Measurements from ENCODE around the gene KRTAP3-3. TPM values are rescaled to one million over a fixed set of nuclear protein-coding genes. Genes with fewer than 3 reads are reported as not detected.

KRTAP3-3 gene
- not detected in 5 replicates for total RNA-seq (2022; extraction: Qiagen RNA extraction)

GRCh38 chr17:40993839-40994238, at the start of gene KRTAP3-3:
Gene KRTAP3-3 (minus strand): TSS chr17:40994164. CDS start chr17:40994097, 67 bp downstream.

GRCh38 chr17:41040783-41041571, 47.0 kb upstream of the KRTAP3-3 start, which contains the start of gene KRTAP1-1:
Gene KRTAP1-1 (minus strand): TSS chr17:41041450. CDS start chr17:41041397, 53 bp downstream.

DNA sequence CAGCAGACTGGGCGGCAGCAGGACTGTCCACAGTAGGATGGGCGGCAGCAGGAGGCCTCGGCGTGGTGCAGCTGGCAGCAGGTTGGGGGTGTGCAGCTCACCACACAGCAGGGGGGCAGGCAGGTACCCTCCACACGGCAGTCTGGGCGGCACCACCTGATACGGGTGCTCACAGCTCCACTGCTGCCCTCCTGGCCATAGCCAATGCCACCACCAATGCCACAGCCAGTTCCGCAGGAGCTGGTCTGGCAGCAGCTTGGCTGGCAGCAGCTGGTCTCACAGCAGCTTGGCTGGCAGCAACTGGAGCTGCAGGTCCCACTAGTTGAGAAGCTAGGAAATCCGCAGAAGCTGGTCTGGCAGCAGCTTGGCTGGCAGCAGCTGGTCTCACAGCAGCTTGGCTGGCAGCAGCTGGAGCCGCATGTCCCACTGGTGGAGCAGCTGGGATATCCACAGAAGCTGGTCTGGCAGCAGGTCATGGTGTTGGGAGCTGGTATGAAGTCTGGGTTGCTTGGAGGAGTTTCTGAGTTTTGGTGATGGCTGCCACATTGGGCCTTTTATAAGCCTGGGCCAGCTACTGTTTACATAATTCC, 40.5 kb upstream of the KRTAP3-3 start, which contains the start of gene KRTAP1-3:
KRTAP1-3 (minus strand) TSS at position 529 of the 590 bp plus-strand sequence; CDS start at position 476, 53 bp downstream.

GRCh38 chr17:41029633-41030245, 35.8 kb upstream of the KRTAP3-3 start, which contains the start of gene KRTAP1-4:
Gene KRTAP1-4 (minus strand): TSS chr17:41030195. CDS start chr17:41030078, 117 bp downstream.

GRCh38 chr17:41026715-41027471, 32.9 kb upstream of the KRTAP3-3 start, which contains the start of gene KRTAP1-5:
Gene KRTAP1-5 (minus strand): TSS chr17:41027208. CDS start chr17:41027155, 53 bp downstream.

GRCh38 chr17:41008811-41009210, 14.8 kb upstream of the KRTAP3-3 start, which contains the start of gene KRTAP3-1:
Gene KRTAP3-1 (minus strand): TSS chr17:41009128. CDS start chr17:41009074, 54 bp downstream.

GRCh38 chr17:40999563-40999962, 5.6 kb upstream of the KRTAP3-3 start, which contains the start of gene KRTAP3-2:
Gene KRTAP3-2 (minus strand): TSS chr17:40999906. CDS start chr17:40999853, 53 bp downstream.

DNA sequence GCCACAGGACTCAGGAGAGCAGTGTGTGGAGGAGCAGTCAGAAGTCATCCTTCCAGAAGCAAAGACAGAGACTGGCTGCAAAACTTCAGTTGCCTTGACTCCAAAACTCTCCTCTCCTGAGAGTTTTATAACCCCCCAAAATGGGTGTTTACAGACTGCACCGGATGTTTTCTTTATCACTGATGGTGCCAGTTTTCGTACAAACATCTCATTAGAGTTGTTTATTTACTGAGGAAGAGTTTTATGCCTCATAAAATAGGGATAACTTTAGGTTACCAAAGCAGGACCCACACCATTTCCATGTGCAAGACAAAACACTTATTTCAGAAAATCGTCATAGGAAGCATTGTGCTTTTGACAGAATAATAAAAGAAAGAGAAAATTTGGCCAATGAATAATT, 9.7 kb downstream of the KRTAP3-3 start, which contains the start of gene KRT40:
KRT40 (minus strand) TSS at position 101 of the 400 bp plus-strand sequence; CDS start at position 48, 53 bp downstream.

DNA sequence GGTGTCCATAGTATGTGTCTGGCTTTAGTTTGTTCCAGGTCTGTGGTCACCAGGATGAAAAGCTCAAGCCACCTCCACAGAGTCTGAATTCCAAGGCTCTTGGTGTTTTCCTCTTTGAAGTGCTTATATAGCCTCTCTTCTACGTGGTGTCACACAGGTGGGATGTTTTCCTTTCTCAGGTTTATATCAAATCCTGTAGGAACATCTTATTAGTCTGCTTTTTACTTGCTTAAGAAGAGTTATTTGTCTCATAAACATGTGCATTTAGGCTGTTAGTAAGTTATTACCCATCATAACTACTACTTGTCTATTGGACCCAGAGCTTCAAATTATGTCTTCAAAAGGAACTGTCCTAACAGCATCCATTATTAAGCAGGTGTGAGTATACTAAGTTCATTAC, 27.1 kb downstream of the KRTAP3-3 start, which contains the start of gene KRT39:
KRT39 (minus strand) TSS at position 101 of the 400 bp plus-strand sequence; CDS start at position 9, 92 bp downstream.

Other genes starting within 250 kb of the KRTAP3-3 start
- gene KRT25, start 238.8 kb downstream of the KRTAP3-3 start, total RNA-seq (2022; extraction: Qiagen RNA extraction), result not detected in 5 replicates
- gene KRT26, start 222.0 kb downstream of the KRTAP3-3 start, total RNA-seq (2022; extraction: Qiagen RNA extraction), result not detected in 5 replicates
- 0.18 TPM in 1 of 5 replicates, not detected in the others for gene KRT27, start 211.6 kb downstream of the KRTAP3-3 start, total RNA-seq (2022; extraction: Qiagen RNA extraction)
- not detected in 5 replicates for gene KRT28, start 194.2 kb downstream of the KRTAP3-3 start, total RNA-seq (2022; extraction: Qiagen RNA extraction)
- gene KRT10, start 171.6 kb downstream of the KRTAP3-3 start, total RNA-seq (2022; extraction: Qiagen RNA extraction), result 66.5 to 79.2 TPM (median 70.8 TPM) in 5 replicates
- gene KRT12, start 126.9 kb downstream of the KRTAP3-3 start, total RNA-seq (2022; extraction: Qiagen RNA extraction), result not detected in 5 replicates
- gene KRT20, start 108.9 kb downstream of the KRTAP3-3 start, total RNA-seq (2022; extraction: Qiagen RNA extraction), result 0.11 to 0.49 TPM (median 0.19 TPM) in 5 replicates
- gene KRT23, start 56.5 kb downstream of the KRTAP3-3 start, total RNA-seq (2022; extraction: Qiagen RNA extraction), result 0.07 to 0.18 TPM (median 0.08 TPM) in 5 replicates
- gene KRT39, start 27.2 kb downstream of the KRTAP3-3 start, total RNA-seq (2022; extraction: Qiagen RNA extraction), result not detected in 5 replicates
- not detected in 5 replicates for gene KRT40, start 9.8 kb downstream of the KRTAP3-3 start, total RNA-seq (2022; extraction: Qiagen RNA extraction)
- gene KRTAP3-2, start 5.7 kb upstream of the KRTAP3-3 start, total RNA-seq (2022; extraction: Qiagen RNA extraction), result 0.16 to 0.41 TPM (median 0.28 TPM) in 4 of 5 replicates, not detected in the other
- gene KRTAP3-1, start 15.0 kb upstream of the KRTAP3-3 start, total RNA-seq (2022; extraction: Qiagen RNA extraction), result not detected in 5 replicates
- not detected in 5 replicates for gene KRTAP1-5, start 33.0 kb upstream of the KRTAP3-3 start, total RNA-seq (2022; extraction: Qiagen RNA extraction)
- not detected in 5 replicates for gene KRTAP1-4, start 36.0 kb upstream of the KRTAP3-3 start, total RNA-seq (2022; extraction: Qiagen RNA extraction)
- gene KRTAP1-3, start 40.7 kb upstream of the KRTAP3-3 start, total RNA-seq (2022; extraction: Qiagen RNA extraction), result not detected in 5 replicates
- gene KRTAP1-1, start 47.3 kb upstream of the KRTAP3-3 start, total RNA-seq (2022; extraction: Qiagen RNA extraction), result not detected in 5 replicates
- not detected in 5 replicates for gene KRTAP2-1, start 53.2 kb upstream of the KRTAP3-3 start, total RNA-seq (2022; extraction: Qiagen RNA extraction)
- not detected in 5 replicates for gene KRTAP2-2, start 61.1 kb upstream of the KRTAP3-3 start, total RNA-seq (2022; extraction: Qiagen RNA extraction)
- gene KRTAP2-3, start 66.0 kb upstream of the KRTAP3-3 start, total RNA-seq (2022; extraction: Qiagen RNA extraction), result 0.18 TPM in 1 of 5 replicates, not detected in the others
- not detected in 5 replicates for gene KRTAP2-4, start 71.7 kb upstream of the KRTAP3-3 start, total RNA-seq (2022; extraction: Qiagen RNA extraction)
- not detected in 5 replicates for gene KRTAP4-7, start 90.0 kb upstream of the KRTAP3-3 start, total RNA-seq (2022; extraction: Qiagen RNA extraction)
- not detected in 5 replicates for gene KRTAP4-8, start 104.0 kb upstream of the KRTAP3-3 start, total RNA-seq (2022; extraction: Qiagen RNA extraction)
- gene KRTAP4-16, start 108.0 kb upstream of the KRTAP3-3 start, total RNA-seq (2022; extraction: Qiagen RNA extraction), result not detected in 5 replicates
- not detected in 5 replicates for gene KRTAP4-9, start 111.2 kb upstream of the KRTAP3-3 start, total RNA-seq (2022; extraction: Qiagen RNA extraction)
- gene KRTAP4-11, start 124.2 kb upstream of the KRTAP3-3 start, total RNA-seq (2022; extraction: Qiagen RNA extraction), result not detected in 5 replicates
- gene KRTAP4-12, start 130.0 kb upstream of the KRTAP3-3 start, total RNA-seq (2022; extraction: Qiagen RNA extraction), result not detected in 5 replicates
- gene KRTAP4-6, start 146.4 kb upstream of the KRTAP3-3 start, total RNA-seq (2022; extraction: Qiagen RNA extraction), result not detected in 5 replicates
- not detected in 5 replicates for gene KRTAP4-5, start 155.7 kb upstream of the KRTAP3-3 start, total RNA-seq (2022; extraction: Qiagen RNA extraction)
- not detected in 5 replicates for gene KRTAP4-4, start 166.6 kb upstream of the KRTAP3-3 start, total RNA-seq (2022; extraction: Qiagen RNA extraction)
- gene KRTAP4-3, start 174.1 kb upstream of the KRTAP3-3 start, total RNA-seq (2022; extraction: Qiagen RNA extraction), result not detected in 5 replicates
- not detected in 5 replicates for gene KRTAP4-2, start 184.1 kb upstream of the KRTAP3-3 start, total RNA-seq (2022; extraction: Qiagen RNA extraction)
- 0.14 to 0.25 TPM (median 0.24 TPM) in 3 of 5 replicates, not detected in the others for gene KRTAP4-1, start 190.7 kb upstream of the KRTAP3-3 start, total RNA-seq (2022; extraction: Qiagen RNA extraction)
- gene KRTAP9-1, start 195.7 kb upstream of the KRTAP3-3 start, total RNA-seq (2022; extraction: Qiagen RNA extraction), result not detected in 5 replicates
- not detected in 5 replicates for gene KRTAP9-2, start 232.5 kb upstream of the KRTAP3-3 start, total RNA-seq (2022; extraction: Qiagen RNA extraction)
- not detected in 5 replicates for gene KRTAP9-3, start 238.3 kb upstream of the KRTAP3-3 start, total RNA-seq (2022; extraction: Qiagen RNA extraction)
- gene KRTAP9-8, start 243.8 kb upstream of the KRTAP3-3 start, total RNA-seq (2022; extraction: Qiagen RNA extraction), result not detected in 5 replicates